Ascending aorta (tissue), 2 donors: ENCODE measurements around the gene USP31. TPM values are rescaled to one million over a fixed set of nuclear protein-coding genes. Genes with fewer than 3 reads are reported as not detected.

Experiments used
- DNase-seq, 2 donors: peaks; one replicate each; pipeline ENCODE4 v3.0.0-alpha.2; 2019; ENCODE audit warnings: low spot score in 2 of 2
- H3K27ac ChIP-seq, 2 donors: fragments of 200-600 bp; sonication (generic); one replicate each; pipeline ENCODE4 v1.5.1; 2016 to 2017; ENCODE audit warnings: mild to moderate bottlenecking in 1 of 2
- H3K27me3 ChIP-seq: fragments of 200-600 bp; sonication (generic); one replicate; pipeline ENCODE4 v1.5.1; 2017
- H3K36me3 ChIP-seq, 2 donors: fragments of 200-600 bp; sonication (generic); one replicate each; pipeline ENCODE4 v1.5.1; 2016
- H3K4me1 ChIP-seq, 2 donors: fragments of 200-600 bp; sonication (generic); one replicate each; pipeline ENCODE4 v1.5.1; 2016 to 2017; ENCODE audit warnings: mild to moderate bottlenecking in 1 of 2
- H3K4me3 ChIP-seq, 2 donors: fragments of 200-600 bp; sonication (generic); one replicate each; pipeline ENCODE4 v1.5.1; 2016 to 2017; ENCODE audit warnings: mild to moderate bottlenecking in 1 of 2
- H3K9me3 ChIP-seq, 2 donors: fragments of 200-600 bp; sonication (generic); one replicate each; pipeline ENCODE4 v1.5.1; 2016
- intact Hi-C: fragments of 100-400 bp; cut with DNase I; formaldehyde crosslinking; loops from one replicate; pipeline ENCODE4 v1.15.1; 2023
- total RNA-seq: library from RNA; depleted of rRNA; stranded (reverse); fragments of >200 nt; gene quantifications from one replicate; pipeline ENCODE4 v1.1.0, GENCODE V29; 2016
- TF ChIP-seq, protein P1 (sequence below), 3 experiments: fragments of 200-600 bp in 2 of 3; fragments of 450-650 bp in 1 of 3; sonication (generic) in 2 of 3; IDR thresholded peaks; one replicate each; pipeline ENCODE4 v1.5.1; 2016 to 2019; ENCODE audit warnings: antibody characterized with exemption in 3 of 3, mild to moderate bottlenecking in 1 of 3, moderate library complexity in 1 of 3

The USP31 gene
- total RNA-seq, 1 donor from 2014 or later = 6.2 TPM

DNA sequence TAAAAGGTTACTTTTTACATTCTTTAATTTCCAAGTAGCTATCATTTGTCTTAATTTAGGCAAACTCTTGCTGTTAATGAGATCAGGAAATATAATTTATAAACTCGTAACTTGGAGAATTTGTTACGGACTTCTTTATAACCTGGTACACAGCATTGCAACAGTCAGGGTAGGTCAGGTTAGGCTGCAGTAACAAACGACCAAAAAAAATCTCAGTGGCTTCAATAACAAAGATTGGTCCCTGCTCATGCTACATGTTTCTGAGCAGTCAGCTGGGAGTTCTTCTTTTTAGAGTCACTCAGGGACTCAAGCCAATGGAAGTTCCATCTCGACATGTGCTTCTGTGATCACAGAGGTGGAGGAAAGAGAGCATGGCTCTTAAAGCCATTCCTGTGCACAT, 110.1 kb downstream of the USP31 start:
- no peaks in the 10 kb centered on the region for H3K36me3 ChIP-seq
- H3K9me3 ChIP-seq = peaks cover 0 to under 1% of the 10 kb centered on the region in 2 donors
- intact Hi-C loops = no loop called here
- no peak overlapping the region for H3K27ac ChIP-seq
- no peaks in the 10 kb centered on the region for H3K4me1 ChIP-seq
- TF ChIP-seq, protein P1, sequence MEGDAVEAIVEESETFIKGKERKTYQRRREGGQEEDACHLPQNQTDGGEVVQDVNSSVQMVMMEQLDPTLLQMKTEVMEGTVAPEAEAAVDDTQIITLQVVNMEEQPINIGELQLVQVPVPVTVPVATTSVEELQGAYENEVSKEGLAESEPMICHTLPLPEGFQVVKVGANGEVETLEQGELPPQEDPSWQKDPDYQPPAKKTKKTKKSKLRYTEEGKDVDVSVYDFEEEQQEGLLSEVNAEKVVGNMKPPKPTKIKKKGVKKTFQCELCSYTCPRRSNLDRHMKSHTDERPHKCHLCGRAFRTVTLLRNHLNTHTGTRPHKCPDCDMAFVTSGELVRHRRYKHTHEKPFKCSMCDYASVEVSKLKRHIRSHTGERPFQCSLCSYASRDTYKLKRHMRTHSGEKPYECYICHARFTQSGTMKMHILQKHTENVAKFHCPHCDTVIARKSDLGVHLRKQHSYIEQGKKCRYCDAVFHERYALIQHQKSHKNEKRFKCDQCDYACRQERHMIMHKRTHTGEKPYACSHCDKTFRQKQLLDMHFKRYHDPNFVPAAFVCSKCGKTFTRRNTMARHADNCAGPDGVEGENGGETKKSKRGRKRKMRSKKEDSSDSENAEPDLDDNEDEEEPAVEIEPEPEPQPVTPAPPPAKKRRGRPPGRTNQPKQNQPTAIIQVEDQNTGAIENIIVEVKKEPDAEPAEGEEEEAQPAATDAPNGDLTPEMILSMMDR (IDR thresholded peaks at IDR 0.05) = no peak
- H3K4me3 ChIP-seq = no peak overlapping the region
- no peaks in the 10 kb centered on the region for H3K27me3 ChIP-seq
- no peak for DNase-seq

DNA sequence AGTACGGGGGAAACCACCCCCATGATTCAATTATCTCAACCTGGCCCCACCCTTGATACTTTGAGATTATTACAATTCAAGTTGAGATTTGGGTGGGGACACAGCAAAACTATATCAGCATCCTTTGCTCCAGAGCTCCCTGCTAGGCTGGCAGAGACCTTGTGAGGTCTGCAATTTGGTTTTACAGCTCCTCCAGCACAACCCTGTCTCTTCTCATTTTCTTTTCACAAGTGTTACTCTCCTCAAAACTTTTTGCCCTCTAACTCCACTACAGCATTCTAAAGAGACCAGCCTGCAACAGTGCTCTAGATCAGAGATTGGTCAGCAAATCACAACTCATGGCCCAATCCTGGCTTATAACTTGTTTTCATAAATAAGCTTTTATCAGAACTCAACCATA, 114.0 kb downstream of the USP31 start:
- Histone ChIP-seq H3K27me3 (no peaks in the 10 kb centered on the region), H3K9me3 (peaks cover 6 to 15% of the 10 kb centered on the region in 2 donors), H3K36me3 (no peaks in the 10 kb centered on the region), H3K4me3 (no peak overlapping the region), H3K4me1 (no peaks in the 10 kb centered on the region), H3K27ac (no peak overlapping the region)
- TF ChIP-seq, protein P1 (IDR thresholded peaks at IDR 0.05) = no peak
- intact Hi-C loops = no loop called here
- no peak for DNase-seq

DNA sequence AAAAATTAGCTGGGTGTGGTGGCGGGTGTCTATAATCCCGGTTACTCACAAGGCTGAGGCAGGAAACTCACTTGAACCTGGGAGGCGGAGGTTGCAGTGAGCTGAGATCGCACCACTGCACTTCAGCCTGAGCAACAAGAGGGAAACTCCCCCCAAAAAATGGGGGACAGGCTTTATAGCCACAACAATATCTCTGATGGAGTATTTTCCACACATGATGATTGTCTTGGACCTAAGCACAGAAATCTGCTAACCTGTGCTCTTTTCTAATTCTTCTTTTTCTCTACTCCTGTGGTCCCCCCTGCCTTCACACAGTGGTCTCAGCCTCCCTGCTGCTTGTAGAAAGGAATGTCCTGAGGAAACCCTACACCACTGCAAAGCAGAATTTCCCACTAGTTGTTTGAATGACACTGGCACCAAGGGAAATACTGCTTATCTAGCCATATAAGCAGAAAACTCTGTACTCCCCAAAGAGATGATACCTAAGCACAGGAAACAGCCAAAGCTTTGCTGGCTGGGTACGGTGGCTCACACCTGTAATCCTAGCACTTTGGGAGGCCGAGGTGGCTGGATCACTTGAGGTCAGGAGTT, 117.6 kb downstream of the USP31 start:
- H3K4me1 ChIP-seq = no peaks in the 10 kb centered on the region
- H3K36me3 ChIP-seq = no peaks in the 10 kb centered on the region
- TF ChIP-seq, protein P1 (IDR thresholded peaks at IDR 0.05) = no peak
- peaks cover 6 to 15% of the 10 kb centered on the region in 2 donors for H3K9me3 ChIP-seq
- no peak for DNase-seq
- no peak overlapping the region for H3K4me3 ChIP-seq
- H3K27me3 ChIP-seq = no peaks in the 10 kb centered on the region
- intact Hi-C loops = no loop called here
- no peak overlapping the region for H3K27ac ChIP-seq

DNA sequence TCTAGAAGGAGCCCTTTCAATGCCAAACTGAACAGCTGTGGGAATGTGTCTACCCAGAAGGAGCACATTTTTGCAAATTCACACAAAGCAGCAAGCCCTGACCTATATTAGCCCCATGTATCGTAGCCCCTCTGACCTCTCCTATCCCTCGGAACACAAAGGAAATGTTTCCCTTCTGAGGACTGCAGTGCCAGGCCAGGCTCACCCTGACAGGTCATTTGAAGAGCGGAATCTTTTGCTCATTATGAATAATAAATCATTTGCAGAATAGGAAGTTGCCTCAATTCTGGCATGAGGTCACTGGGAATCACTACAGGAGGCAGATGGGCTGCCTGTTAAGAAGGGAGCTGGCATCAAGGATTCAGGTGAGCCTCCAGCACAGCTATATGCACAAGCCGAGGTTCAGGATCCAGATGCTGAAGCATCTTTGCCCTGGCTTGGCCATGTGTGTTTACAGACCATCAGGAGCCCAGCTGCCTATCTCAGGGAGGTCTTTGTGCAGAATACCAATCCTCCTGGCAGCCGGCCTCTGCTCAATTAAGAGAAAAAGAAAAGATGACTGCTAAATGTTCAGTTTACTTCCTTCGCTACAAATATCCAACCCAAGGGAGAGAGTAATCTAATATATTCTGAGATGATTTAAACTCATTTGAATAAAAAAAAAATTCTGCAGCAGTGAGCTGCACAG, 119.4 kb downstream of the USP31 start:
- Histone ChIP-seq H3K9me3 (peaks cover 6 to 15% of the 10 kb centered on the region in 2 donors), H3K4me3 (no peak overlapping the region), H3K27ac (no peak overlapping the region), H3K36me3 (no peaks in the 10 kb centered on the region), H3K27me3 (no peaks in the 10 kb centered on the region), H3K4me1 (no peaks in the 10 kb centered on the region)
- no peak for DNase-seq
- intact Hi-C loops = no loop called here
- TF ChIP-seq, protein P1 (IDR thresholded peaks at IDR 0.05) = no peak

DNA sequence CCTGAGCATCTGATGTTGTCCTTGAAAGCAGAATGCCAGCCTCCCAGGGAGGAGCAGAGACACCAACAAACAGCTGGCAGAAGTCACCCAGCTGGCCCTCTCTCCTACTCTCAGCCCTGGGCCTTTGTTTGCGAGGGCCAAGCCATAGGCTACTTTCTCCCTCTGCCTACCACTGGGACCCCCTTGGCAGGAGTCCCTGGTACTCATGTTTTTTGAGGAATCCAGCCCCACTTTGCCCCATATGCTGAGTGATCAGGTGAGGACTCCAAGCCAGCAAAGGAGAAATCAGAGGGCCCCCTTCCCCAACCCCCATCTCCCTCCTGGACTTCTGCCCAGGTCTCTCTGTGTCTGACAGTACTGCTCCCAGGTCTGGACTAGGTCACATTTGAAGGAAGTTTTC, 121.9 kb downstream of the USP31 start:
- TF ChIP-seq, protein P1 (IDR thresholded peaks at IDR 0.05) = no peak
- no peaks in the 10 kb centered on the region for H3K36me3 ChIP-seq
- H3K9me3 ChIP-seq = no peaks in the 10 kb centered on the region
- H3K27me3 ChIP-seq = no peaks in the 10 kb centered on the region
- no peaks in the 10 kb centered on the region for H3K4me1 ChIP-seq
- no peak overlapping the region for H3K4me3 ChIP-seq
- intact Hi-C loops = no loop called here
- H3K27ac ChIP-seq = no peak overlapping the region
- no peak for DNase-seq
